Measurements from ENCODE around the gene IL9. TPM values are rescaled to one million over a fixed set of nuclear protein-coding genes. Genes with fewer than 3 reads are reported as not detected.

IL9 gene
- total and polyA plus RNA-seq, 2 of the 4 experiments (the other 2 are of a cell fraction): not detected

DNA sequence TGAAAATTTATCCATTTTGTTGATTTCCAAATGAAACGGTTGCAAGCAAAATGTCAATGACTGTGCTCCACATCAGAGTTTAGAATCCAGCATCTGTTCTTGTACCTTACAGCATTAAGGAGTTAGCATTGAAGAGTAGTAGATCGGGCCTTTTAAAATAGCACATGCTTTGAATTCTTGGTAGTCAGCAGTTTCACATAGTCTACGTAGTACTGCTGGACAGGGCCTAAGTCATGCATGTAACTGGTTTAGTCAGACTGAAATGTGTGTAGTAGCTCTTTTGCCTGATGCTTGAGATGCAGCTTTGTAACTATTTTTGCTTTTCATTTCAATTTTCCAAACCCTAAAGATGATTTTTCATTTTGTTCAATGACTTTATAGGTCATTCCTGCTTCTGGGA, 39.3 kb upstream of the IL9 start:
- DNase-seq (peak; percentile 29), ATAC-seq (ENCODE audit: low read depth) (peak; percentile 56)
- in situ Hi-C loops (cut with MboI; ENCODE audit: low sequenced_read_pairs) (no loop called here), dilution Hi-C loops (cut with HindIII; ENCODE audit: low sequenced_read_pairs, unreplicated experiment) (no loop called here), intact Hi-C loops (cut with micrococcal nuclease) (loop anchor here (5.0 kb wide), 1 partner anchor 38 kb away; the partner anchor contains the start of gene IL9)
- Histone ChIP-seq H3K4me3 (ENCODE audit: insufficient read depth, low read depth, low read length) (no peak overlapping the region), H3K18ac (ENCODE audit: low read depth, low read length) (no peak overlapping the region), H2BK20ac (ENCODE audit: low read depth, low read length) (no peak overlapping the region), H2BK5ac (ENCODE audit: low read depth, low read length, poor library complexity, severe bottlenecking) (no peak overlapping the region), H3K4me2 (ENCODE audit: low read depth, low read length) (no peak overlapping the region), H3K14ac (replicated peaks; ENCODE audit: low read depth, low read length) (no peak overlapping the region), H3K9me1 (ENCODE audit: insufficient read depth, low read length) (no peaks in the 10 kb centered on the region), H2BK120ac (ENCODE audit: low read depth, low read length) (no peak overlapping the region), H2AFZ (replicated peaks; ENCODE audit: low read length, poor library complexity) (no peak overlapping the region), H3K79me1 (ENCODE audit: low read depth in 1 of 2, low read length in 2 of 2) (no peaks in the 10 kb centered on the region), H2AK5ac (ENCODE audit: low read depth, low read length) (no peak overlapping the region), H3K23ac (ENCODE audit: low read depth, low read length) (no peak overlapping the region), H3K36me3 (ENCODE audit: control insufficient read depth, insufficient read depth, low read length) (no peaks in the 10 kb centered on the region), H3K9me3 (ENCODE audit: control insufficient read depth, insufficient read depth, low read length) (no peaks in the 10 kb centered on the region; the same call in 1 of the 2 replicates), H4K5ac (ENCODE audit: low read depth, low read length) (no peak overlapping the region), H3K4ac (ENCODE audit: low read depth, low read length) (no peak overlapping the region), H4K20me1 (ENCODE audit: insufficient read depth, low read length) (no peaks in the 10 kb centered on the region), H4K91ac (ENCODE audit: insufficient read depth, low read depth, low read length) (no peak overlapping the region), H2BK15ac (ENCODE audit: low read depth, low read length) (no peak overlapping the region), H3K56ac (ENCODE audit: extremely low read depth, insufficient read depth, low read length) (no peak overlapping the region), H2AK9ac (replicated peaks; ENCODE audit: low read depth, low read length, poor library complexity) (no peak overlapping the region), H3K27me3 (ENCODE audit: control insufficient read depth, insufficient read depth, low read length) (peaks cover 39% of the 10 kb centered on the region), H3K9ac (ENCODE audit: low read depth, low read length) (no peak overlapping the region), H4K8ac (ENCODE audit: low read depth in 2 of 2, low read length in 2 of 2) (no peak overlapping the region), H3K4me1 (ENCODE audit: control insufficient read depth, insufficient read depth, low read length) (no peaks in the 10 kb centered on the region; the same call in 1 of the 2 replicates), H3K27ac (ENCODE audit: insufficient read depth, low read length) (no peak overlapping the region)
- POLR2A ChIA-PET (ENCODE audit: unreplicated experiment): no interaction called here
- 40% methylated on average over 1 of the region's 3 CpGs; no CpG with 5 or more reads in 1 of the 2 experiments for WGBS, 2 experiments (ENCODE audit: extremely low coverage in 2 of 2, insufficient read length in 1 of 2)
- BruUV-seq (replicated peaks): no TSS peak
- CTCF ChIA-PET: no interaction called here
- TF ChIP-seq RAD21 (IDR thresholded peaks at IDR 0.05; ENCODE audit: low read length): no peak
- TF ChIP-seq MAFK (IDR thresholded peaks at IDR 0.05; ENCODE audit: low read depth, low read length): peak; percentile 79

All from IMR-90 (cell line).